ENCODE results near the gene PTPRZ1. TPM values are rescaled to one million over a fixed set of nuclear protein-coding genes. Genes with fewer than 3 reads are reported as not detected.
A peak's percentile ranks its signal among the peaks of the same experiment; 100 is the strongest.

The PTPRZ1 gene
- polyA plus RNA-seq (2013, experiment 1 of 2), result 0.01 TPM
- 0.01 TPM for polyA plus RNA-seq (2013, experiment 2 of 2)

GRCh38 chr7:121872831-121873288 is at the start of gene PTPRZ1:
Gene PTPRZ1 (plus strand): TSS chr7:121873161. CDS start chr7:121873500, 339 bp downstream.
- Histone ChIP-seq H2BK120ac (ENCODE audit: low read depth, low read length) (no peak within 1 kb of the TSS), H3K9me3 (ENCODE audit: control insufficient read depth, low read length) (no peaks in the 10 kb centered on the region), H3K18ac (ENCODE audit: low read depth in 1 of 2, low read length in 2 of 2) (no peak within 1 kb of the TSS), H3K27ac (ENCODE audit: low read length, poor library complexity, severe bottlenecking) (no peak within 1 kb of the TSS), H3K9ac (ENCODE audit: low read length) (peak within 1 kb of the TSS; percentile 73), H4K91ac (ENCODE audit: low read length) (no peak within 1 kb of the TSS), H3K27me3 (ENCODE audit: control insufficient read depth in 1 of 2, insufficient read depth in 1 of 2, low read length in 2 of 2) (peaks cover 20 to 26% of the 10 kb centered on the region in 2 experiments), H3K4me1 (ENCODE audit: control insufficient read depth, insufficient read depth, low read depth, low read length) (peaks cover 3% of the 10 kb centered on the region), H2BK15ac (ENCODE audit: low read depth, poor library complexity, severe bottlenecking) (no peak within 1 kb of the TSS), H3K4me2 (ENCODE audit: low read length, poor library complexity, severe bottlenecking) (peak within 1 kb of the TSS; percentile 74), H3K14ac (ENCODE audit: low read length in 2 of 2) (peak within 1 kb of the TSS in 1 of 2 experiments; percentile 49), H3K4ac (ENCODE audit: low read depth in 1 of 2, low read length in 2 of 2) (no peak within 1 kb of the TSS), H3K79me1 (replicated peaks; ENCODE audit: low read length, poor library complexity, severe bottlenecking) (no peaks in the 10 kb centered on the region), H2BK5ac (ENCODE audit: low read depth, low read length, poor library complexity, severe bottlenecking) (no peak within 1 kb of the TSS), H2AFZ (ENCODE audit: low read depth, low read length) (peak within 1 kb of the TSS; percentile 86), H3K4me3 (ENCODE audit: insufficient read depth in 1 of 2, low read depth in 1 of 2, low read length in 2 of 2) (peak within 1 kb of the TSS; percentile 62 to 87), H2BK12ac (ENCODE audit: low read length in 2 of 2) (no peak within 1 kb of the TSS), H3K23ac (ENCODE audit: low read length in 2 of 2) (peak within 1 kb of the TSS in 1 of 2 experiments; percentile 72), H2AK5ac (ENCODE audit: low read length, severe bottlenecking) (no peak within 1 kb of the TSS), H4K8ac (ENCODE audit: low read length) (no peak within 1 kb of the TSS), H3K36me3 (ENCODE audit: control insufficient read depth in 1 of 2, insufficient read depth in 2 of 2, low read depth in 1 of 2, low read length in 2 of 2) (no peaks in the 10 kb centered on the region)
- DNase-seq, result peak; percentile 36
- 2% methylated on average over 48 of the region's 49 CpGs for WGBS

DNA sequence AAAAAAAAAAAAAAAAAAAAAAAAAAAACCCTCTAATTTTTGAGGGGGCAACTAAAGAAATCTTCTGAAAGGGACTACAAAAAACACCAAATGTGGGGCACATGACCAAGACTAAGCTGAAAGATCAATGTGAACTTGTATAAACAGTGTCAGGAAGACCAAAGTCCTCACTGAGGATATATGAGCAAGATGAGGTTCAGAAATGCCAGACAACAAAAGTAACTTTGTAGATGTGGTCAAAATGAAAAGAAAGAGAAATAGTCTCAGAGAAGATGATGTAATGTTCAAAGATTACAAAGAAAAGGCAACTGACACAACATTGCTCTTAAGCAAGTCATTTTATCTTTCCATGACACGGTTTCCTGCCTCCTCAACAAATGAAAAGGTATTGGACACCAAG is 48.7 kb upstream of the PTPRZ1 start:
- Histone ChIP-seq H3K79me1 (replicated peaks; ENCODE audit: low read length, poor library complexity, severe bottlenecking) (no peaks in the 10 kb centered on the region), H4K8ac (ENCODE audit: low read length) (no peak overlapping the region), H2AK5ac (ENCODE audit: low read length, severe bottlenecking) (no peak overlapping the region), H3K23ac (ENCODE audit: low read length in 2 of 2) (no peak overlapping the region), H2BK120ac (ENCODE audit: low read depth, low read length) (no peak overlapping the region), H3K4me1 (ENCODE audit: control insufficient read depth, insufficient read depth, low read depth, low read length) (no peaks in the 10 kb centered on the region), H2BK5ac (ENCODE audit: low read depth, low read length, poor library complexity, severe bottlenecking) (no peak overlapping the region), H3K14ac (ENCODE audit: low read length in 2 of 2) (no peak overlapping the region), H4K91ac (ENCODE audit: low read length) (no peak overlapping the region), H3K9ac (ENCODE audit: low read length) (no peak overlapping the region), H3K18ac (ENCODE audit: low read depth in 1 of 2, low read length in 2 of 2) (no peak overlapping the region), H2AFZ (ENCODE audit: low read depth, low read length) (no peak overlapping the region), H2BK15ac (ENCODE audit: low read depth, poor library complexity, severe bottlenecking) (no peak overlapping the region), H3K9me3 (ENCODE audit: control insufficient read depth, low read length) (no peaks in the 10 kb centered on the region), H2BK12ac (ENCODE audit: low read length in 2 of 2) (no peak overlapping the region), H3K4me2 (ENCODE audit: low read length, poor library complexity, severe bottlenecking) (no peak overlapping the region), H3K4ac (ENCODE audit: low read depth in 1 of 2, low read length in 2 of 2) (no peak overlapping the region), H3K27me3 (ENCODE audit: control insufficient read depth in 1 of 2, insufficient read depth in 1 of 2, low read length in 2 of 2) (no peaks in the 10 kb centered on the region), H3K27ac (ENCODE audit: low read length, poor library complexity, severe bottlenecking) (no peak overlapping the region), H3K36me3 (ENCODE audit: control insufficient read depth in 1 of 2, insufficient read depth in 2 of 2, low read depth in 1 of 2, low read length in 2 of 2) (no peaks in the 10 kb centered on the region), H3K4me3 (ENCODE audit: insufficient read depth in 1 of 2, low read depth in 1 of 2, low read length in 2 of 2) (no peak overlapping the region)
- WGBS, result no CpG with 5 or more reads among the region's 1 CpG
- DNase-seq, result no peak

DNA sequence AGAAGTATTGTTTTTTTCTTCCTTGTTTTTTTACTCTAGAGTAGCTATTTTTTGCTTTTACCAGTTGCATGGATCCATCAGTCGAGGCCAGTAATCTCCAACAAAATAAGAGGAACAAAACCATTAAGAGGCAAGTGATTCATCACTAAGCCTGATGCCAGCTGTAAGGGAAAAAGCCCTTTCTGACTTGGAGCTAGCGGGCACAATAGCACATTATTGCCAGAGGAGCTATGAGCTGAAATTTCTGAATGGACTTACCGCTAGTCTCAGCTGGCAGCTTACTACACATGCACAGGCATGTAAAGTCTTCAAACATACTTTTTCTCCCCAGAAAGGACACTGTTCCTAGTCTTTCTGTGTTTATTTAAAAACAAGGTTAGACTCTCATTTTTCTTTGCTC is 41.6 kb upstream of the PTPRZ1 start:
- Histone ChIP-seq H3K9me3 (ENCODE audit: control insufficient read depth, low read length) (no peaks in the 10 kb centered on the region), H2BK12ac (ENCODE audit: low read length in 2 of 2) (no peak overlapping the region), H3K36me3 (ENCODE audit: control insufficient read depth in 1 of 2, insufficient read depth in 2 of 2, low read depth in 1 of 2, low read length in 2 of 2) (no peaks in the 10 kb centered on the region), H3K4me2 (ENCODE audit: low read length, poor library complexity, severe bottlenecking) (no peak overlapping the region), H2BK5ac (ENCODE audit: low read depth, low read length, poor library complexity, severe bottlenecking) (no peak overlapping the region), H2AK5ac (ENCODE audit: low read length, severe bottlenecking) (no peak overlapping the region), H3K9ac (ENCODE audit: low read length) (no peak overlapping the region), H4K8ac (ENCODE audit: low read length) (no peak overlapping the region), H3K14ac (ENCODE audit: low read length in 2 of 2) (no peak overlapping the region), H2AFZ (ENCODE audit: low read depth, low read length) (no peak overlapping the region), H3K4me1 (ENCODE audit: control insufficient read depth, insufficient read depth, low read depth, low read length) (no peaks in the 10 kb centered on the region), H3K4ac (ENCODE audit: low read depth in 1 of 2, low read length in 2 of 2) (no peak overlapping the region), H3K23ac (ENCODE audit: low read length in 2 of 2) (no peak overlapping the region), H3K79me1 (replicated peaks; ENCODE audit: low read length, poor library complexity, severe bottlenecking) (no peaks in the 10 kb centered on the region), H2BK120ac (ENCODE audit: low read depth, low read length) (no peak overlapping the region), H2BK15ac (ENCODE audit: low read depth, poor library complexity, severe bottlenecking) (no peak overlapping the region), H3K27ac (ENCODE audit: low read length, poor library complexity, severe bottlenecking) (no peak overlapping the region), H4K91ac (ENCODE audit: low read length) (no peak overlapping the region), H3K4me3 (ENCODE audit: insufficient read depth in 1 of 2, low read depth in 1 of 2, low read length in 2 of 2) (no peak overlapping the region), H3K18ac (ENCODE audit: low read depth in 1 of 2, low read length in 2 of 2) (no peak overlapping the region), H3K27me3 (ENCODE audit: control insufficient read depth in 1 of 2, insufficient read depth in 1 of 2, low read length in 2 of 2) (no peaks in the 10 kb centered on the region)
- DNase-seq, result no peak
- 88% methylated on average over 3 of the region's 3 CpGs for WGBS

DNA sequence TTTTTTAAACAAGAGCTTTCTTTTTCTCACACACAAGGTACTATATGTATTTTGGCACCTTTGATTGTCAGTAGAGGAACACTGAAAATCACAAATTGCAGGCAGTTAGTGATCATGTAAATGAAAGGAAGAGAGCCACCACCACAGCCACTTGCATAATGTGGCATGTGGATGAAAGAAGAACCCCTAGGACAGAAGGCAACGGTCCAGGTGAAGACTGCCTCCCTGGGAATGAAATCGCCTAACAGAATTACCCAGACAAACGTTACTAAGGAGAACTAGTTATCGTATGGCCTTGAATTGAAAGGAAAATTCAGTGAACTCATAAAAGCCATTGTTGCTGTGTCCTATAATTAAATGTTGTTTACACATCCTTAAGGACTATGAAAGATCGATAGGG is 41.2 kb upstream of the PTPRZ1 start:
- 89% methylated on average over 5 of the region's 5 CpGs for WGBS

More for the DNA sequence above, 41.2 kb upstream of the PTPRZ1 start:
- no peaks in the 10 kb centered on the region for H3K36me3 ChIP-seq (ENCODE audit: control insufficient read depth in 1 of 2, insufficient read depth in 2 of 2, low read depth in 1 of 2, low read length in 2 of 2)
- H2BK120ac ChIP-seq (ENCODE audit: low read depth, low read length), result no peak overlapping the region
- H2BK12ac ChIP-seq (ENCODE audit: low read length in 2 of 2), result no peak overlapping the region
- H3K23ac ChIP-seq (ENCODE audit: low read length in 2 of 2), result no peak overlapping the region
- no peaks in the 10 kb centered on the region for H3K4me1 ChIP-seq (ENCODE audit: control insufficient read depth, insufficient read depth, low read depth, low read length)
- H4K8ac ChIP-seq (ENCODE audit: low read length), result no peak overlapping the region
- H3K4ac ChIP-seq (ENCODE audit: low read depth in 1 of 2, low read length in 2 of 2), result no peak overlapping the region
- no peak for DNase-seq
- no peaks in the 10 kb centered on the region for H3K79me1 ChIP-seq (replicated peaks; ENCODE audit: low read length, poor library complexity, severe bottlenecking)
- no peak overlapping the region for H4K91ac ChIP-seq (ENCODE audit: low read length)
- H3K4me3 ChIP-seq (ENCODE audit: insufficient read depth in 1 of 2, low read depth in 1 of 2, low read length in 2 of 2), result no peak overlapping the region
- H2AK5ac ChIP-seq (ENCODE audit: low read length, severe bottlenecking), result no peak overlapping the region
- H3K27ac ChIP-seq (ENCODE audit: low read length, poor library complexity, severe bottlenecking), result no peak overlapping the region
- H2AFZ ChIP-seq (ENCODE audit: low read depth, low read length), result no peak overlapping the region
- H3K18ac ChIP-seq (ENCODE audit: low read depth in 1 of 2, low read length in 2 of 2), result no peak overlapping the region
- no peak overlapping the region for H3K4me2 ChIP-seq (ENCODE audit: low read length, poor library complexity, severe bottlenecking)
- H3K9me3 ChIP-seq (ENCODE audit: control insufficient read depth, low read length), result no peaks in the 10 kb centered on the region
- H3K14ac ChIP-seq (ENCODE audit: low read length in 2 of 2), result no peak overlapping the region
- no peak overlapping the region for H2BK15ac ChIP-seq (ENCODE audit: low read depth, poor library complexity, severe bottlenecking)
- no peak overlapping the region for H3K9ac ChIP-seq (ENCODE audit: low read length)
- H3K27me3 ChIP-seq (ENCODE audit: control insufficient read depth in 1 of 2, insufficient read depth in 1 of 2, low read length in 2 of 2), result no peaks in the 10 kb centered on the region
- no peak overlapping the region for H2BK5ac ChIP-seq (ENCODE audit: low read depth, low read length, poor library complexity, severe bottlenecking)
